ENCODE data around the gene PAF1.

DNA sequence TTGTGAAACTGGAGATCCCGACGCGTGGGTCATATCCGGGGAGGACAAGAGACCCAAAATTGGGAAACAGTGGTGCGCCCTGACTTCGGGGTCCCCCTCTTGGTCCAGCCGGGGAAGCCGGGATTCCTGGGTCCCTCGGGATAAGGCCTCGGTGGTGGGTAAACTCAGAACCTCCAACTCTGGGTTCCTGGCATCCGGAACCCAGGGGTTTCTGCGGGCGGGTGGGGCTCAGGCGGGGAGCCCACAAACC is 16.4 kb upstream of the PAF1 start:
- no peak for TF ChIP-seq EGR1 (IDR thresholded peaks at IDR 0.05)
- TF ChIP-seq RAD21 (IDR thresholded peaks at IDR 0.05; ENCODE audit: low read depth): no peak
- TF ChIP-seq FOXM1 (IDR thresholded peaks at IDR 0.05; ENCODE audit: borderline replicate concordance, low read depth): no peak
- no peak for TF ChIP-seq NFIC (IDR thresholded peaks at IDR 0.05)
- no peak for TF ChIP-seq EP300 (IDR thresholded peaks at IDR 0.05; ENCODE audit: borderline replicate concordance)
- TF ChIP-seq YY1 (IDR thresholded peaks at IDR 0.05; ENCODE audit: low read depth): no peak
- TF ChIP-seq CEBPB (IDR thresholded peaks at IDR 0.05): no peak
- TF ChIP-seq TAF1 (IDR thresholded peaks at IDR 0.05; ENCODE audit: low read depth): no peak

Data from Ishikawa (cell line).